Esophagus muscularis mucosa (tissue), 3 donors: ENCODE measurements around the gene ACOXL.

Experiments
- POLR2A ChIP-seq: fragments of 450-650 bp; IDR thresholded peaks from one replicate; pipeline ENCODE4 v1.6.1; 2017; ENCODE audit warnings: antibody characterized with exemption, moderate library complexity, mild to moderate bottlenecking, low read depth
- POLR2AphosphoS5 ChIP-seq, 2 donors: sonication (generic); formaldehyde crosslinking; IDR thresholded peaks; one replicate each; pipeline ENCODE4 v1.6.1; 2017; ENCODE audit warnings: antibody characterized with exemption in 2 of 2
- TF ChIP-seq, protein P1 (sequence below), 3 experiments: fragments of 200-600 bp in 2 of 3; fragments of 450-650 bp in 1 of 3; sonication (generic) in 2 of 3; IDR thresholded peaks; one replicate each; pipeline ENCODE4 v1.5.1; 2017 to 2019; ENCODE audit warnings: antibody characterized with exemption in 3 of 3, mild to moderate bottlenecking in 2 of 3, moderate library complexity in 1 of 3

DNA sequence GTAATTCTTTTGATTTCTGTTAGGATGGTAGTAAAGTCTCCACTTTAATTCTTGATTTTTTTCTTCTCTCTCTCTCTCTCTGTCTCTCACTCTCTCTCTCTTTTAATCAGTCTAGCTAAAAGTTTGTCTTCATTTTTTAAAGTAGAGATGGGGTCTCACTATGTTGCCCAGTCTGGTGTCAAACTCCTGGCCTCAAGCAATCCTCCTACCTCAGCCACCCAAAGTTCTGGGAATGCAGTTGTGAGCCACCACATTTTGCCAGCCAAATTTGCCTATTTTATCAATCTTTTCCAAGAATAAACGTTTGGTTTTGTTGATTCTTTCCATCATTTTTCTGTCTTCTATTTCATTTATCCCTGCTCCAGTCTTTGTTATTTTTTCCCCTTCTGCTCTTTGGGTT is 23.9 kb upstream of the ACOXL start:
- TF ChIP-seq POLR2AphosphoS5 (IDR thresholded peaks at IDR 0.05): no peak
- TF ChIP-seq, protein P1, sequence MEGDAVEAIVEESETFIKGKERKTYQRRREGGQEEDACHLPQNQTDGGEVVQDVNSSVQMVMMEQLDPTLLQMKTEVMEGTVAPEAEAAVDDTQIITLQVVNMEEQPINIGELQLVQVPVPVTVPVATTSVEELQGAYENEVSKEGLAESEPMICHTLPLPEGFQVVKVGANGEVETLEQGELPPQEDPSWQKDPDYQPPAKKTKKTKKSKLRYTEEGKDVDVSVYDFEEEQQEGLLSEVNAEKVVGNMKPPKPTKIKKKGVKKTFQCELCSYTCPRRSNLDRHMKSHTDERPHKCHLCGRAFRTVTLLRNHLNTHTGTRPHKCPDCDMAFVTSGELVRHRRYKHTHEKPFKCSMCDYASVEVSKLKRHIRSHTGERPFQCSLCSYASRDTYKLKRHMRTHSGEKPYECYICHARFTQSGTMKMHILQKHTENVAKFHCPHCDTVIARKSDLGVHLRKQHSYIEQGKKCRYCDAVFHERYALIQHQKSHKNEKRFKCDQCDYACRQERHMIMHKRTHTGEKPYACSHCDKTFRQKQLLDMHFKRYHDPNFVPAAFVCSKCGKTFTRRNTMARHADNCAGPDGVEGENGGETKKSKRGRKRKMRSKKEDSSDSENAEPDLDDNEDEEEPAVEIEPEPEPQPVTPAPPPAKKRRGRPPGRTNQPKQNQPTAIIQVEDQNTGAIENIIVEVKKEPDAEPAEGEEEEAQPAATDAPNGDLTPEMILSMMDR (IDR thresholded peaks at IDR 0.05): no peak
- no peak for TF ChIP-seq POLR2A
